GM23338 (cell line): Measurements from ENCODE around the gene HIGD1B. TPM values are rescaled to one million over a fixed set of nuclear protein-coding genes. Genes with fewer than 3 reads are reported as not detected.

Experiments
- ATAC-seq: fragments of 200-7000 bp; cut with Tn5 transposase; 3 replicates; pipeline ENCODE4 v1.9.1; 2020
- DNase-seq: peaks from one replicate; pipeline ENCODE4 v3.0.0-alpha.2; 2015; ENCODE audit warnings: low spot score
- H2AFZ ChIP-seq: fragments of 200-600 bp; sonication (generic); 2 replicates; pipeline ENCODE4 v1.8.0; 2016; ENCODE audit warnings: antibody characterized with exemption, mild to moderate bottlenecking, moderate library complexity
- H3F3A ChIP-seq: fragments of 200-600 bp; sonication (generic); replicated peaks from 2 replicates; pipeline ENCODE4 v1.8.0; 2017; ENCODE audit warnings: antibody characterized with exemption, mixed run types, low read depth
- H3K27ac ChIP-seq: fragments of 200-600 bp; sonication (generic); 2 replicates; pipeline ENCODE4 v1.6.1; 2016; ENCODE audit warnings: low read depth
- H3K27me3 ChIP-seq: fragments of 200-600 bp; sonication (generic); 2 replicates; pipeline ENCODE4 v1.8.0; 2016; ENCODE audit warnings: mild to moderate bottlenecking, mixed run types, moderate library complexity; ENCODE audit not compliant: insufficient read depth
- H3K36me3 ChIP-seq: fragments of 200-600 bp; sonication (generic); 2 replicates; pipeline ENCODE4 v1.8.0; 2016; ENCODE audit warnings: mild to moderate bottlenecking; ENCODE audit not compliant: insufficient read depth
- H3K4me1 ChIP-seq: fragments of 200-600 bp; sonication (generic); 2 replicates; pipeline ENCODE4 v1.8.0; 2016; ENCODE audit warnings: mild to moderate bottlenecking, moderate library complexity; ENCODE audit not compliant: insufficient read depth
- H3K4me2 ChIP-seq: fragments of 200-600 bp; sonication (generic); 2 replicates; pipeline ENCODE4 v1.7.1; 2017; ENCODE audit warnings: mixed run types
- H3K4me3 ChIP-seq: fragments of 200-600 bp; sonication (generic); 2 replicates; pipeline ENCODE4 v1.6.1; 2016; ENCODE audit warnings: mixed run types
- H3K79me2 ChIP-seq: fragments of 200-600 bp; sonication (generic); replicated peaks from 2 replicates; pipeline ENCODE4 v1.8.0; 2017; ENCODE audit warnings: mild to moderate bottlenecking; ENCODE audit not compliant: insufficient read depth
- H3K9me2 ChIP-seq: fragments of 200-600 bp; sonication (generic); 2 replicates; pipeline ENCODE4 v1.8.0; 2017; ENCODE audit not compliant: insufficient read depth
- H4K20me1 ChIP-seq: fragments of 200-600 bp; sonication (generic); replicated peaks from 2 replicates; pipeline ENCODE4 v1.8.0; 2017; ENCODE audit warnings: mild to moderate bottlenecking; ENCODE audit not compliant: insufficient read depth
- H3K27ac Mint-ChIP-seq: 2 replicates; pipeline ENCODE4 v1.8.0; 2020; ENCODE audit warnings: inconsistent platforms, mild to moderate bottlenecking, moderate library complexity, mixed read lengths
- H3K27me3 Mint-ChIP-seq: 3 replicates; pipeline ENCODE4 v1.8.0; 2022; ENCODE audit warnings: low read depth, mild to moderate bottlenecking, moderate library complexity, mixed read lengths, inconsistent platforms; ENCODE audit not compliant: insufficient read depth, poor library complexity
- H3K36me3 Mint-ChIP-seq: 3 replicates; pipeline ENCODE4 v1.8.0; 2021; ENCODE audit warnings: low read depth, mild to moderate bottlenecking, inconsistent platforms, moderate library complexity, mixed read lengths
- H3K4me1 Mint-ChIP-seq: 3 replicates; pipeline ENCODE4 v1.8.0; 2020; ENCODE audit warnings: mild to moderate bottlenecking, inconsistent platforms, mixed read lengths
- H3K4me3 Mint-ChIP-seq: 3 replicates; pipeline ENCODE4 v1.8.0; 2021; ENCODE audit warnings: moderate library complexity, mild to moderate bottlenecking, inconsistent platforms, mixed read lengths
- H3K9me3 Mint-ChIP-seq: 3 replicates; pipeline ENCODE4 v1.8.0; 2020; ENCODE audit warnings: moderate library complexity, mild to moderate bottlenecking, inconsistent platforms, mixed read lengths
- CREB1 ChIP-seq: fragments of 250-450 bp; sonication (Bioruptor Pico); IDR thresholded peaks from 2 replicates; pipeline ENCODE4 v1.5.0; 2020; ENCODE audit warnings: low read depth, mild to moderate bottlenecking, moderate library complexity
- CTCF ChIP-seq, 2 experiments: fragments of 200-600 bp in 1 of 2; sonication (generic) in 1 of 2; conservative IDR thresholded peaks; 2 replicates each; pipeline versions ENCODE4 v1.5.1 to v1.6.1; 2016 to 2017; ENCODE audit warnings: antibody characterized with exemption in 2 of 2, low read depth in 2 of 2, mild to moderate bottlenecking in 2 of 2, moderate library complexity in 1 of 2
- ETS1 ChIP-seq: IDR thresholded peaks from 2 replicates; pipeline ENCODE4 v1.6.1; 2016; ENCODE audit warnings: antibody characterized with exemption
- JUNB ChIP-seq: IDR thresholded peaks from one replicate; pipeline ENCODE4 v1.6.1; 2016; ENCODE audit warnings: antibody characterized with exemption; ENCODE audit not compliant: unreplicated experiment
- NANOG ChIP-seq: IDR thresholded peaks from 2 replicates; pipeline ENCODE4 v1.6.1; 2016; ENCODE audit warnings: antibody characterized with exemption, borderline replicate concordance
- POLR2AphosphoS5 ChIP-seq: IDR thresholded peaks from 2 replicates; pipeline ENCODE4 v1.6.1; 2016; ENCODE audit warnings: antibody characterized with exemption, low read depth
- REST ChIP-seq: IDR thresholded peaks from one replicate; pipeline ENCODE4 v1.6.1; 2018; ENCODE audit warnings: antibody characterized with exemption; ENCODE audit not compliant: unreplicated experiment
- STAT1 ChIP-seq: IDR thresholded peaks from one replicate; pipeline ENCODE4 v1.6.1; 2016; ENCODE audit warnings: antibody characterized with exemption; ENCODE audit not compliant: unreplicated experiment
- ZNF114 ChIP-seq: fragments of 250-450 bp; sonication (Bioruptor Pico); IDR thresholded peaks from 2 replicates; pipeline ENCODE4 v1.5.0; 2020; ENCODE audit warnings: mild to moderate bottlenecking, moderate library complexity
- ZNF331 ChIP-seq: fragments of 250-450 bp; sonication (Bioruptor Pico); IDR thresholded peaks from 2 replicates; pipeline ENCODE4 v1.5.0; 2020; ENCODE audit warnings: low read depth, mild to moderate bottlenecking, moderate library complexity
- polyA plus RNA-seq: library from polyadenylated mRNA; unstranded; fragments of >200 nt; fragmentation: Nextera tagmentation; extraction: Ambion mirVana; gene quantifications from 2 replicates; pipeline ENCODE4 v1.2.1, GENCODE V29; 2016
- total RNA-seq: library from RNA; depleted of rRNA; stranded (reverse); fragments of >200 nt; shearing (Covaris generic); gene quantifications from 2 replicates; pipeline ENCODE4 v1.2.3, GENCODE V29; 2014

Gene HIGD1B
- total and polyA plus RNA-seq, 2 experiments from 2014 or later = not detected

GRCh38 chr17:44872131-44872768 is 24.6 kb downstream of the HIGD1B start:
- Histone ChIP-seq H3F3A (peaks cover 6% of the 10 kb centered on the region), H3K27me3 (no peaks in the 10 kb centered on the region), H3K4me1 (no peaks in the 10 kb centered on the region), H3K27ac (no peak overlapping the region), H3K36me3 (peaks cover 66% of the 10 kb centered on the region), H4K20me1 (peaks cover 5% of the 10 kb centered on the region), H3K4me2 (no peak overlapping the region), H3K79me2 (no peaks in the 10 kb centered on the region), H3K4me3 (no peak overlapping the region), H2AFZ (no peak overlapping the region), H3K9me2 (no peaks in the 10 kb centered on the region)
- H3K27ac Mint-ChIP-seq = no peak overlapping the region
- H3K4me1 Mint-ChIP-seq = no peaks in the 10 kb centered on the region
- TF ChIP-seq ZNF331 (CRISPR knock-in tag) (no peak), ETS1 (no peak), NANOG (no peak), ZNF114 (no peak)
- H3K36me3 Mint-ChIP-seq = peaks cover 69% of the 10 kb centered on the region
- DNase-seq (no peak), ATAC-seq (no peak)
- H3K27me3 Mint-ChIP-seq = no peaks in the 10 kb centered on the region
- no peaks in the 10 kb centered on the region for H3K9me3 Mint-ChIP-seq
- no peak overlapping the region for H3K4me3 Mint-ChIP-seq

GRCh38 chr17:44875761-44876160 is 28.1 kb downstream of the HIGD1B start:
- ATAC-seq = no peak
- no peak overlapping the region for H3K27ac ChIP-seq
- Mint-ChIP-seq H3K36me3 (peaks cover 71% of the 10 kb centered on the region), H3K27me3 (peaks cover 3% of the 10 kb centered on the region), H3K27ac (no peak overlapping the region), H3K4me1 (no peaks in the 10 kb centered on the region), H3K9me3 (no peaks in the 10 kb centered on the region), H3K4me3 (no peak overlapping the region)
- peaks cover 5% of the 10 kb centered on the region for H4K20me1 ChIP-seq
- H3K4me1 ChIP-seq = no peaks in the 10 kb centered on the region
- H3K36me3 ChIP-seq = peaks cover 66% of the 10 kb centered on the region
- H3K4me2 ChIP-seq = no peak overlapping the region
- H2AFZ ChIP-seq = no peak overlapping the region
- no peaks in the 10 kb centered on the region for H3K9me2 ChIP-seq
- no peaks in the 10 kb centered on the region; the same call in 1 of the 2 replicates for H3K79me2 ChIP-seq
- H3K27me3 ChIP-seq = no peaks in the 10 kb centered on the region
- DNase-seq = no peak
- H3F3A ChIP-seq = peaks cover 18% of the 10 kb centered on the region
- H3K4me3 ChIP-seq = no peak overlapping the region
- no peak for TF ChIP-seq CREB1
- no peak for TF ChIP-seq ETS1
- TF ChIP-seq ZNF331 (CRISPR knock-in tag) = no peak
- TF ChIP-seq JUNB = no peak
- TF ChIP-seq POLR2AphosphoS5 = no peak
- no peak for TF ChIP-seq NANOG
- TF ChIP-seq REST = no peak
- no peak for TF ChIP-seq CTCF (conservative IDR thresholded peaks at IDR 0.05; ENCODE audit: low read depth in 2 of 2)
- no peak for TF ChIP-seq STAT1
